T-helper 22 cell (primary cell): ENCODE results near the gene LDLRAD4.

Experiments
- DNase-seq: peaks from one replicate; pipeline ENCODE4 v3.0.0-alpha.2; 2020; ENCODE audit warnings: low read depth

The LDLRAD4 gene

DNA sequence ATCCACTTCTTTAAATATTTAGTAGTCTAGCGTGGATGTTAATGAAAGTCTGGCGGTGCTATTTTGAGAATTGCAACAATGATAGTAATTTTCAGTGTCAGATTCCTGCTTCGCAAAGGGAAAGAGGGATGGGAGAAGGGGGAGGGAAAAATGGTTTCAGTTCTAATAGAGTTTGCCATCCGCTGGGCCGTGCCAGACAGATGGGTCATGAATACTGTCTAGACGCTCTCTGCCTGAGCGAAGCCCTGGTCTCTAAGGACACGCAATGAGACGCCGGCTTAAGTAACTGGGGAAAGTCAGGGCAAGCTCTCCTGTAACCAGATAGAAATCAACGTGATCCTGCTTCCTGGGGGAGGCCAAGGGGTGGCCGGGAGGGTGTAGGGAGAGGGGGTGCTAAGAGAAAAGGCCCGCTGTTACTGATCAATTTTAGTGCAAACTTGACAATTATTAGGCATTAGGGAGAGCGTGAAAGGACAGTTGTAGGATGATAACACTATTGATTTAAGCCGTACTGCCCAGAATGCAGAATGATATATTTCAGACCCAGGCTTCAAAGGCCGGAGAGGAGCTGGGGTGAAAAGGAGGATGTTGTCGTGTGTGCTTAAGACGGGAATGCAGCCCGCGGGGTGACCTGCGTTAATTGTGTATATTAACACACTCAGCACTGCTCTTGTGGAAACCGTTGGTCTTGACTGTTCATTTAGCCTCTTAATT, 229.2 kb downstream of the LDLRAD4 start:
- DNase-seq: no peak

DNA sequence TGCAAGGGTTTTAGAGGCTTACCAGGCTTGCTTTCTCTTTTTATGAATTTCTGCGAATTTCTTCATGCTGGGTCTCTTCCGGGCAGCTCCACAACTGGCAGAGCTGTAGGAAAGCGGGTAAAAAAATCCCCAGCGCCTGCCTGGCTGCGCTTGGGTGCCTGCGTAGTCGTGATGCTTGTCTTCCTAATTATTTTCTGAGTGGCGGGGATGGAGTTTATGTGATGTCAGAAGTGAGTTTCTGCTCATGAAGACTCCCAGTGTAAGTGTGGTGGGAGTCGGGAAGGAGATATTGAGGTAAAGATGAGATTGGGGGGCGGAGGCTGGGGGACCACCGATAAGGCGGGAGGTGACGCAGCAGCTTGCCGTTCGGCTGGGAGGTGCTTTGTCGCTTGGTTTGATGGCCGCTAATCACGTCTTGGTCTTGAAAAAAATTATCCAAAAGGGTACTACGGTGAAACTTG, 229.8 kb downstream of the LDLRAD4 start:
- no peak for DNase-seq

DNA sequence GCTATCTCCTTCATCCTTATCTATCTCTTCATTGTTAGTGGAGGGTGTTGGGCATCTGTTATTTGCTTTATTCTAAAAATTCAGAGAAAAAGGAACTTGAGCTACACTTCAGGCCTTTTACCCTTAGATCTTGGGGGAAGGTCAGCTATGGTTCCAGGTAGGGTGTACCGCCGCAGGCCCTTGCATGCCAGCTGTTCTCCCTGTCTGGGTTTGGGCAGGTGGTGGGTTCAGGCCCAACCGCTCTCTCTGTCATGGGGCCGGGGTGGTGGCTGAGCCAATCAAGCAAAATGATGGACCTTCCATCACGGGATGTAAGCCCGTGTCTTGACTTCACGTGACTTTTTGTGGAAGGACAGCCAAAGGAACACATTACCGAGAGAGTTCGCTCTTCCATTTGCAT, 231.1 kb downstream of the LDLRAD4 start:
- no peak for DNase-seq

DNA sequence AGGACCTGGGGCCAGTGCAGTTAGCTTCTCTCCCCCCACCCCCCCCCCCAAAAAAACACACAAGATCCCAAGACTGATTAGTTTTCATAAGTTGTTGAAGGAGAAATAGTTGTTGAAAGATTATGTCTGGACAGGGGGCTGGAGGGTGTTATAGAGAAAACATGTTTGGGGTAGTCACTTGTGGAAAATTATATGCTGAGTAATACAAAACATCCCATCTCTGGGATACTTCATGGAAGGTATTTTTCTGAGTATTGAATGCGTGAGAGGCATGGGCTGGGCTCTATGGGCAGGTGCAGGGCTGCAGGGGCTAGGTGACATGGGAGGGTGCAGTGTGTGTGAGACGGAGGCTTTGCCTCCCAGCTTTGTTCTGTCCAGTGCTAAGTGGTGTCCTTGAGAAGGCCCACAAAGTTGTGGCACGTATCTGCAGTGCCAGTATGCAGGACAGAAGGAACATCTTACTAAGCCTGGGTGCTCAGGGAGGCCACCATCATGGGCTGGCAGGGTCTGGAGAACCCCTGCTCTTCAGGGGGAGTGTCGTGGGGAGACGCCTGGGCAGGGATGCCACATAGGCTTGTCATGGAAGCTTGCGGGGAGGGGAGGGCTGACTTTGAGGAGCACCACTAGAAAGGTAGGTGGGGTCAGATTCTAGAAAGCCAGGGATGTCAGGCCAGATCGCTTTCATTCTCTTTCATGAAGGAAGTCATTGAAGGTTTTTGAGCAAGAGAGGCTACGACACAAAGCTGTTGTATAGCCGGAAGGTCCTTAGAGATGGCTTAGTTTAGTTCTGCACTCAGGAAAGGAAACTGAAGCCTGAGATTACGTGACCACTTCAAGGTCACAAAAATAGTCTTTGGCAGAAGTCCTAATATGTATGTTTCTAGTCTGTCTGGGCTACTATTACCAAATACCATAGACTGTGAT, 232.0 kb downstream of the LDLRAD4 start:
- DNase-seq: no peak

DNA sequence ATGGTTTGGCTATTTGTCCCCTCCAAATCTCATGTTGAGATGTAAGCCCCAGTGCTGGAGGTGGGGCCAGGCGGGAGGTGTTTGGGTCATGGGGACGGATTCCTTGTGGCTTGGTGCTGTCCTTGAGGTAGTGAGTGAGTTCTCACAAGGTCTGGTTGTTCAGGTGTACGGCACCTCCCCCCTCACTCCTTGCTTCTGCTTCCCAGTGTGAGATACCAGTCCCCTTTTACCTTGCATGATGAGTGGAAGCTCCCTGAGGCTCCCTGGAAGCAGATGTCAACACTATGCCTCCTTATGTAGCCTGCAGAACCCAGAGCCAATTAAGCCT, 232.6 kb downstream of the LDLRAD4 start:
- DNase-seq: no peak

DNA sequence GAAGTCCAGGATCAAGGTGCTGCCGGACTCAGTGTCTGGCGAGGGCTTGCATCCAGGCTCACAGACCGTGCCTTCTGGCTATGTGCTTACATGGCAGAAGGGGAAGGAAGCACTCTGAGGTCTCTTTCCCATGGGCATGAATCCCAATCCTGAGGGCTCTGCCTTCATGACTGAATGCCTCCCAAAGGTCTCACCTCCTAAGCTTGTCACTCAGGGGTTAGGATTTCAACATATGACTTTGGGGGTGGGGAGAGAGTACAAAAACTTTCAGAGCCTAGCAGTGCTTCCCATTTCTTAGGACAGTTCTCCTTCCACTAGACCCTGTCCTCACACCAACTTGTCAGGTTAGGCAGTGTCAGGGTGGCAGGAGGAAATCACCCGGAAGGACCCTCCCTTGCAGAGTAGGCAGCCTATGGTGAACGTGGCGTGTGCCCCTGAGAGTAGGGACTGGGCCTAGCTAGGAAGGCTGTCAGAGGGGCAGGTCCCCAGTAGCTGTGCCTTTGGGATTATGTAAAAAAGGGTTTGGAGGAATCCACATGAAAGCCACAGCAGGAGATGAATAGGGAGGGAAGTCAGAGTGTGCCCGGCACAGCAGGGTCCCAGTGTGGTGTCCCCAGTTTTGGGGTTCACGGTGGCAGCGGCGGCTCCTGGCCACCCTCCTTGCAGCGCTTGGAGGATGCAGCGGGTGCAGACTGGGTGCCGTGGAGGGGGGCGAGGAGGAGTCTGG, 233.3 kb downstream of the LDLRAD4 start:
- no peak for DNase-seq

DNA sequence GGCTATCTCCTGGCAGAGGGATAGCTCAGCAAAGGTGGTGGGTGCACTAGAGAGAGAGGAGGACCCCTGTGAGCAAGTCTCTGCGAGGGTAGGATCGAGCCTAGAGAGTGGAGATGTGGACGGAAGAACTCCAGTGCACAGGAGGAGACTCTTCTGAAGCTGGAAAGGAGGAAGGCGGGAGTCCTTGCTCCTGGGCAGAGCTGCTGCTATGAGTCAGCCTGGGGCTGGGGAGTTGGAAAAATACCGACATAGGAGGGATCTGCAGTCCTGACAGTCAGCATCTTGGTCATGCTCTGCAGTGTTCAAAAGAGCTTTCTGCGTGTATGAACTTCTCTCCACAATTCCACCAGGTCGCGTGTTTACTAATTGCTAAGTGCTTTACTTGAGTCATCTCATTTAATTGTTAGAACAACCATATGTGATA, 233.8 kb downstream of the LDLRAD4 start:
- no peak for DNase-seq

DNA sequence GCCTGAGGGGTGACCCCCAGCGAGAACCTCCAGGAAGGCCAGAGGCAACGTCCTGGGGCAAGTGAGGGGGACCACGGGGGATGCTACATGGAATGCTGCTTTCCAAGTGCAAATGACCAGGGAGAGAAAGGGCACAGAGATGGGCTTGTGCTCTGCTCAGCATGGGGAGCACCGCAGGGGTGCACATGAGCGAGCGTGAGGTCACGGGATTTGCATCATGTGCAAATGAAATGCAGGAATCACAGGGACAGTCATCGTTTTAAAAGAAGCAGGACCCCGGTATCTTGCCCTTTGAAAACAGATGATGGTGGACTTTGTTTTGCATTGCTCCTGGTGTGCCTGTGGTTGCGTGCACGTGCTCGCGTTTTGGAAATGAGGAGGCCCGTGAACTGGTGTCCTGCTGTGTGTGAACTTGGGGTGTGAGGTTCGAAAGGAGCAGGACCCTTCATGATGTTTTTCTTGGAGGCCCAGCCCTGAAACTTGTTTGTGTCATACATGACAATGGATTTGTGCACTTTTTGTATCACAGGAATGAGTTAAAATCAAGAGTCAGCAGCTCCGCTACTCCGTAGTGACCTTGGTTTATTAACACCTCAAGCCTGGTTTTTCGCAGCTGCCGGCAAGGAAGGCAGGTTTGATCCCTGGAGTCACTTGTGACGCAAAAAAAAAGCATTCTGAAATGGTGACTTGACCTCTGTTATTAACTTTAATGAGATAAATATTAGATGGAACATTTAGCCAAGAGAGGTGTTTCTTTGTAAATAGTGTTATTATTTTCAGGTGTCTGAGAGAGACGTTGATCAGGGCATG, 234.5 kb downstream of the LDLRAD4 start:
- no peak for DNase-seq

DNA sequence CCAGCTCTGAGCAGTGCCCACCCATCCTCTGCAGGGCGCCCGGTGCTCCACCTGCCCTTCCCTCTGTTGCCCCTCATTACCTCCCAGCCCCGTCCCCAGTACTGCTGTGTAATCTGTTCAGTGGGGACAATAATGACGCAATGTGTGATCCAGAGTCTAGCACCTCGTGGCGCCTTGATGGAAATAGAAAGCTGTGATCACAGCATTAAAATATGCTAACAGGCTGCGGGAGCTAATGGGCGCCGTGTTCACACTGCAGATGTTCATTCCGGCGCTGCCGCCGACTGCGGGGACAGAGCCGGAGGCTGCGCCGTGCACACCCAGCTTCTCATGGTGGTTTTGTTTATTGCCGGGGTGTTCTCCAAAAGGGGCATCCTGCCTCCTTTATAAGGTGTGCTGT, 235.2 kb downstream of the LDLRAD4 start:
- DNase-seq: no peak

DNA sequence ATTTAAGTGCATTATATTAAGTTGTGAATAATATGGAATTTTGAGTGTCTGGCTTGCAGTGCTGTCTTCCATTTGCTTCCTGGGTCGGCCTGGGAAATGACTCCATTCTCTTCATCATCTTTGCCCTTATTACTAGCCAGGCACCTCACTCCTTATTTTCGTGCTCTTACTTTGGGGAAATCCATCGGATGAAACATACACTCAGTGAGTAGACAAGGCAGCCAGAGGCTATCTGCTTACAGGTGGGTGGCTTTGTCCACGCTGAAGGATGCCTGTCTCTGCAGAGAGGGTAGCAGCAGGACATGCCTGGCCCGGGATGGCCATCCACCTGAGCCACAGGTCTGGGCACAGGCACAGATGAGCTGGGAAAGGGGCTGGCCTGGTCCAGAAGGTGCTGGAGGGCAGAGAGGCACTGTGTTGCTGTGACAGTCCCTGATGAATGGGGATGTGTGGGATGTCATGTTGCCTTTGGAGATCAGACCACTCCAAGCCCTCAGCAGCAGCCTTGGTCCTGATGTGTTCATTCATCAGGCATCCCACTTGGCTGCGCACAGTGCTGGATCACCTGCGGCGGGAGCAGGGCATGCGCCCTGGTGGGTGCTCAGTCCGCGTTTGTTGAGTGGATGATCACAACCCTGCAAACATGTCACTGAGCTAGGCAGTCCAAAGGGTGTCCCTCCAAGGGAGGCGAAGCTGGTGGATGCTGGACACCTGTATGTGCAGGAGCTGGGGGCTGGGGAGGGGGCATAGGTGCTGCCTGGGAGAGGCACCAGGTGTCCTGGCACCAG, 236.0 kb downstream of the LDLRAD4 start:
- DNase-seq: no peak

DNA sequence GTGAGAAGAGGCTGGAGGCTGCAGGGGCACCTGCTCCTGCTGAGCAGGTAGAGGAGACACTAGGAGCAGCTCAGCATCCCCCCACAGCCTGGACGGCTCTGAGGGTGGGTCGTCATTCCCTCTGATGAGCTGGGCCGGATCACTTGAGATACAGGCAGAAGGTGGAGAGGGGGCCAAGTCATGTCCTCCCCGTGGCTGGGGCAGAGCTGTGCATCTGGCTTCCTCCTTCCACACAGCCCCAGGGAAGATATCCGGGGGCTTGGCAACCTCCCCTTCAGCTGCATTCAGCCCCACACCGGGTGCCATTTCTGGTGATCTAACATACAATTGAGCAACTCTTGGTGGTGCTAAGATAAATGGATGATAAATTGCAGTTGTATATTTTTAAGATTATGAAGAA, 236.9 kb downstream of the LDLRAD4 start:
- DNase-seq: no peak

DNA sequence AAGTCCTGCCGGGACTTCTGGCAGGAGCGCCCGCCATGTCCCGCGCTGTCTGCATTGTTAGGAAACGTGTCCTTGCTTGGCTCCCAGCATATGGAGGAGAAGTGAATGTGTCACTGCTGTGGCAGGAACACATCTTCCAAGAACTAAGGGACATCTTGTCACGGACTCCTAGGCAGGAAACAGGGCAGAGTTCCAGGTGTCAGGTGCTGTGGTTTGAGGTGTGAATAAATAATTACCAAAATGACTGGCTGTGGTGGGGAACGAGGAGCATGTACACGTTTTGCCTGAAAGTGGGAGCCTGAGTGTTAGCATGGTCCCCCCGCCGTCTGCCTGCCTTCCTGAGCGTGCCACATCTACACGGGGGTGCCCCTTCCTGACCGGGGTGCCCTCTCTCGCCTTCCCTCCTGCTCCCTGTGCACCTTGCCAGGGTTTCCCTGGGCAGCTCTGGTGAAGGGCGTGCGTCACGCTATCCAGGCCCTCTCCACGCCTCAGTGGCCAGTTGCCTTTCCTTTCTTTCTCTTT, 237.5 kb downstream of the LDLRAD4 start:
- no peak for DNase-seq

DNA sequence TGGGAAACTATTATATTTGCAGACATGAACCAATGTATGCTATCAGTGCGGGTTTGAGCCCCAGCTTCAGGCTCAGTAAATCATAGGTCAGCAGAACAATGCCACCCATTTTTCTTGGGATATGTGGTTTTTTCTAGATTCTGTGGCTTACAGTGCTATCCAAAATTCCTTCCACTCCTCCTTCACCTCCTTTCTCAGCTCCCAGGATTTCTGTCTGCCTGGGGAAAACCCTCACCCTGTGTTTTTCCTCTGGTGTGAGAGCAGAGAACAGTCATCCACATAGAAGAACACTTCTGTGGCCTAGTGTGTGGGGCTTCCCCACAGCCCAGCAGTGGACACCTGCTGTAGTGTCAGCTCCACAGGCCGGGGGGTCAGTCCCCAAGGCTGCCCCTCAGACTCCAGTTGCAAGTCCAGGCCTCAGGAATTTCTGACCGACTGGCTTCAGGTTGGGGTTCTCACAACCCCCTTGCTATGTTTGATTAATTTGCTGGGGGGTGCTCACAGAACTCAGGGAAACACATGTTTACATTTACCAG, 238.2 kb downstream of the LDLRAD4 start:
- no peak for DNase-seq

DNA sequence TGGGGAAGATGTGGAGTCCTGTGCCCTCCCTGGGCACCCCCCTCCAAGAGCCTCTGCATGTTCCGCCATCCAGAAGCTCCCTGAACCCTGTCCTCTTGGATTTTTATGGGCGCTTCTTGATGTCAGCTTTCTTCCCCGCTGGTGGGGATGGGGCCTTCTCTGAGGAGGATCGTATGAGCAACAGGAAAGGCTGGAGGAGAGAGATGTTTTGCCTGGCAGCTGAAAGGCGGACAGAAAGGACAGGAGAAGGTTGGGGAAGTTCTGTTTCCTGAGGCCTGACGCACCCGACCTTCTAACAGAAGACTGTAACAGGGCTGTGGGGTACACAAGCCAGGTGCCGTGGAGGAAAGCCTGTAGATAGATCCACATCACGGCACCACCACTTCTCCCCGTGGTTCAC, 238.8 kb downstream of the LDLRAD4 start:
- no peak for DNase-seq

DNA sequence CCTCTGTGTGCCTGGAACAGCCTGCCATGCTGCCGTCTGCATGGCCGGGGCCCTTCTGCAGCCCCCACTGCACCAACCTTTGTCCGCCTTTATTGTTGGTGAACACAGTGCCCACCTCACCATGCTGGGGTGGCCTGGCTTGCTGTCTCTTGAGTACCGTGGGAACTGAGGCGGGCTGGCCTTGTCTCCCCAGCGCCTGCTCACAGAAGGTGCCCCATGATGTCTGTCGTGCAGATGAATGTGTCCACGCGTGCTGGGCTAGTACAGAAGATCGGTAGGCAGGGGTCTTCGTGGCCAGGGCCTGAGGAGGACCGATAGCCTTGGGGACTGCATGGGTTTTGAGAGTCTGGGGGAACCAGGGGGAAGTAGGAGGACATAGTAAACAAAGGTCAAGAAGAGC, 242.4 kb downstream of the LDLRAD4 start:
- no peak for DNase-seq

DNA sequence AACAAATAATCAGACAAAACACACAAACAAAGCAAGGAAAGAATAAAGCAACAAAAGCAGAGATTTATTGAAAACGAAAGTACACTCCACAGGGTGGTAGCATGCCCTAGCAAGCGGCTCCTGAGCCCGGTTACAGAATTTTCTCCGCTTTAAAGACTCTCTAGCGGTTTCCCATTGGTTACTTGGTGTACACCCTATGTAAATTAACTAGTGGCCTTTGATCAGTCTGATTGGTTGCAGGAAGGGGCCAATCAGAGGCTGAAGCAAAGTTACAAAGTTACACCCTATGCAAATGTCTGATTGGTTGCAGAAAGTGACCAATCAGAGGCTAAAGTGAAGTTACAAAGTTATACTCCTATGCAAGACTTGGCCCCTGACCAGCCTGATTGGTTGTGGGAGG, 242.9 kb downstream of the LDLRAD4 start:
- no peak for DNase-seq

DNA sequence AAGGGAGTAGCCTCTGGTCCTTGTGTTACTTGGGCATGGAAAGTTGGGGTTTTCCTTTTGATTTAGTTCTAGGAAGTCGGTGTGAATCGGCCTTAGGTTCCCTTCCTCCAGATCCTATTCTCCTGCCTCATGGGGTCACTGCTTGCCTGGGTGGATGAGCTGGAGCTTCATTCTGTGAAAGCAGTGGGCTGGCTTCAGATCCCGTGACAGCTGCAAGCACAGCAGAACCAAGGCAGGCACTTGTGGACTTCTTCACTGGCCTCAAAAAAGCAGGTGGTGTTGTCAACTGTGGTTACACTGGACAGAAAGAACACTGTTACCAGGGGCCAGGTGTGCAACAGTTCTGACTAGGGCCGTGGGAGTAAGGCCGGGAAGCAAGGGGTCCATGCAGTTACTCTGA, 243.4 kb downstream of the LDLRAD4 start:
- no peak for DNase-seq

DNA sequence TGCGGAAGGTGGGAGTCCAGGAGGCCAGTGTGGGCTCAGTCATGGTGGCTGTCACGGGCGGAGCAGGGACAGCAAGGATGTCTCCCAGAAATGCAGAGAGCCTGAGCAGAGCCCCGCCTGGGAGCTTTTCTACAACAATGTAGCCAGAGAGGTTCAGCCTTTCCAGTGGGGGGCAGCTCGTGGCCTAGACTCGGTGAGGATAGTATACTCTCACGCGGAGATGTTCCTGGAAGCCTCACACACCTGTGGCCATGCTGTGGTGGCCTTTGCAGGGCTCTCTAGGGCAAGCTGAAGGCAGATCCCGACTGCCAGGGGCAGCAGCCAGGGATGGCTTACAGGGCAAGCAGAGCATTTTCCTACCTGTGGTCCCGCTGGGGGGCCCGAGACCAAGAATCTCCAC, 244.1 kb downstream of the LDLRAD4 start:
- no peak for DNase-seq

DNA sequence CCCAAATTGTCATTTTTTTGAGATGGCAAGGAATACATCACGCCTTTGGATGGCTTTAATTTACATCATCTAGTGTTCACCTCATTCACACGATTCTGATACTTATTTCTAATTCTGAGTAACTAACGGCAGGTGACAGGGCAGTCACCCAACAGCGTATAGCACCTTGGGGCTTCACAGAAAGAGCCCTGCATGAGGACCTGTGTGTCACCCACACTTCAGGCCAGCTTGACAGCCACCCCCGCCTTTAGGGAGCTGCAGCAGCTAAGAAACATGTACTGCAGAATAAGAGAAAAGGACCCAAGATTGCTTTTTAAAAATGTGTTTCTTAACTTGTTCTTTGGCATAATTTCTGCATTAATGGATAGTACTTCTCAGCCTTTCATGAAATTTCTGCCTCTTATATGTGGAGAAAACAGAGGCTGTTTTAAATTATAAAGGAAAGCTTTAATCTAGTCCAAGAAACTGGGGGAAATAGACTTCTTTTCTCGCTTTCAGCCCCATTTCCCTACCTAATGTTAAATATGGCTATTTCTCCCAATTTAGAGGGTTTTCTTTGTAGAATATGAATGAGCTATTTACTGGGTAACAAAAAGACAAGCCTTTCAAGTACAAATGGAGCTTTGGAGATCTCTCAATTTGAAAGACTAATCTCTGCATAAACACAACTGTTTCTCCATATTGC, 245.1 kb downstream of the LDLRAD4 start:
- DNase-seq: no peak
